ELR (cell line): ENCODE data around the gene RND2.
"Not testable (repeated sequence)": the region's sequence is repeated elsewhere in the genome, so short reads cannot be mapped to it uniquely, and the experiment has no call there.

Source experiments
- DNase-seq: peaks from one replicate; pipeline ENCODE4 v3.0.0-alpha.2; 2015; ENCODE audit warnings: low read depth

The RND2 gene, protein sequence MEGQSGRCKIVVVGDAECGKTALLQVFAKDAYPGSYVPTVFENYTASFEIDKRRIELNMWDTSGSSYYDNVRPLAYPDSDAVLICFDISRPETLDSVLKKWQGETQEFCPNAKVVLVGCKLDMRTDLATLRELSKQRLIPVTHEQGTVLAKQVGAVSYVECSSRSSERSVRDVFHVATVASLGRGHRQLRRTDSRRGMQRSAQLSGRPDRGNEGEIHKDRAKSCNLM

DNA sequence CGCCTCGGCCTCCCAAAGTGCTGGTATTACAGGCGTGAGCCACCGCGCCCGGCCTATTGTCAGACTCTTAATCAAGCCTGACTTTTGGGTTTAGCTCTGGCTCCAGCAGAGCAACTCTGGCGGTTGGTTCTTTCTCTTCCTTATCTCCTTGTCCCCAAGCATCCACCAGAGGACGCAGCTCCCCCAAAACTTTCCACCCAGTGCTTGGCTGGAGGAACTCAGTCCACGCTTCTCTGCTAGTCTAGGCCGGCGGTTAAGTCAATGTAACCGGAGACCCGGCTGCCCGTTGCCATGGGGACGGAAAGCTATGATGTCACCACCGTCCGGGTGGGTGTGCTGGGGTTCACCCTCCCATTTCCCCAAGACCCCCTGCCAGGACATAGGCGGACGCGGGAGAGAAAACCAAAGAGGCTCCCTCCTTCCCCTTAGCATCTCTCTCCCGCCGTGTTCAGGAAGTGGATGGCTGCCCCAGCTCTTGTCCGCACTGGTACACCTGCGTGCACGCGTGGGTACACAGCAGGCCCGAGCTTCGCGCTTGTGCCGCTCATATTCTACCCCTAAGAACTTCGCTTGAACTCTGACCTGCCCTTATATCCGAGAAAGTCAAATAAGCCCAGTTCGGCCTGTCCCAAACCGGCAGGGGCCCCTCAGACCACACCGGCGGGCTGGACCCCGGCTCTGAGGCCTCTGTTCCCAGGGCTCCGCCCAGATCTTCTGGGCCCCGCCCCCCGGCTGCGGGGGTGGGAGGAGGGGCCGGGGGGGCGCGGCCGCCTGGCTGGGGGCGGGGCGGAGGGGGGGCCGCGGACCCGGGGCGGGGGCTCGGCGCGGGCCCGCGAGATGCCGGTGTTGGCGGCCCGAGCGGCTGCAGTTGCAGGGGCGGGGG is at the start of gene RND2:
Gene RND2, plus strand, starts transcription at position 825 of the 883 bp plus-strand sequence. CDS start 117 bp downstream, outside the sequence.
- peak; percentile 98 for DNase-seq

DNA sequence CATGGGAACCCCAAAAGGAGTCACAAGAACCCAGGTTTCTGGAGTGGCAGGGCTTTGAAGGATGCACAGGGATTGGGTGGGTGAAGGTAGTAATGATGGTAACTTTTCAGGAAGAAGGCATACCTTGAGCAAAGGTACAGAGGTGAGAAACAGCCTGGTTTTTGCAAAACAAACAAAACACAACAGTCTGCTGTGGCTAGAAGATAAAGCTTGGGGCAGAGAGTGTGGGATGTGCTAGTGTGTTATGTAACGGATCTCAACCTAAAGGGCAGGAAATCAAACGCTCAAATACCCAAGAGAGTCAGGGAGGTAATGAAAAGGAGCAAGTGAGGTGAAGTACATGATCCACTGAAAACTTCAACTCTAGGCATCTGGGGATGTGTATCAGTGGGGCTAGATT is 49.8 kb upstream of the RND2 start:
- no peak for DNase-seq

DNA sequence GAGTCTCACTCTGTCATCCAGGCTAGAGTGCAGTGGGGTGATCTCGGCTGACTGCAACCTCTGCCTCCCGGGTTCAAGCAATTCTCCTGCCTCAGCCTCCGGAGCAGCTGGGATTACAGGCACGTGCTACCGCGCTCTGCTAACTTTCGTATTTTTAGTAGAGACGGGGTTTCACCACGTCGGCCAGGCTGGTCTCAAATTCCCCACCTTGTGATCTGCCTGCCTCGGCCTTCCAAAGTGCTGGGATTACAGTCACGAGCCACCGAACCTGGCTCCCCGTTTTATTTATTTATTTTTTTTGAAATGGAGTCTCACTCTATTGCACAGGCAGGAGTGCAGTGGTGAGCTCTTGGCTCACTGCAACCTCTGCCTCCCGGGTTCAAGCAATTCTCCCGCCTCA is 49.3 kb upstream of the RND2 start:
- DNase-seq = not testable (repeated sequence)

DNA sequence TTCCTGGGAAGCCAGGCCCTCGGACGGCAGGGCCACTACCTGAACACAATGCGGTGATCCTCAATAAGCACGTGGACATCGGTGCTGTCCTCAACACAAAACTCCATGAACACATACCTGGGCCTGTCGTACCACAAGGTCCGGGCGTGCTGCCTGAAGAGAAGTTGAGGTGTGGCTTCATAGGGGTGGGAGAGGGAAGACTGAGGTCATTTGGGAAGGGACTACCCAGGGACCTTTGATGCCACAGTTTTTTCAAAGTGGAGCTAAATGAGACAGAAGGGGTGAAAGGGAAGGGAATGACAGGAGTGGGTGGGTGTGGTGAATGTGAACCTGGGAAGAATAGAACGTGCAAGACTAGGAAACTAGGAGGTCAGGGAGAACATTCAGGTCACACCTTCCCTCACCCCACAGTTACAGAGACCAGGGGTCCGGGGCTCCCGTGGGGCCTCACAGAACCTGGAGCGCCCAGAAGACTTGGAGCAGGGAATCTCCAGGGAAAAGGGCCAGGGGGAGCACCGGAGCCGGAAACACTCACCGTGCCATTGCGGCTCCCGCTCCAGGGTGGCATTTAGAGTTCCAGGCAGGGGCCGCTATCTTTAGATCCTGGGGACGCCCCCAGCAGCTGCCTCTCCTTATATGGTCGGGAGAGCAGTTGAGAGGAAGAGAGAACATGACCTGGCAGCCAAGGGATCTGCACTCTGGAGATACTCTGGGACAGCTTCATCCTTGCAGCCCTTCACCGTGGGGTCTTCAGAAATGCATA is 45.3 kb upstream of the RND2 start, which contains the start of gene PTGES3L:
Gene PTGES3L, minus strand, starts transcription at position 570 of the 763 bp plus-strand sequence. Its CDS starts 27 bp downstream, at position 543.
- peak; percentile 62 for DNase-seq

DNA sequence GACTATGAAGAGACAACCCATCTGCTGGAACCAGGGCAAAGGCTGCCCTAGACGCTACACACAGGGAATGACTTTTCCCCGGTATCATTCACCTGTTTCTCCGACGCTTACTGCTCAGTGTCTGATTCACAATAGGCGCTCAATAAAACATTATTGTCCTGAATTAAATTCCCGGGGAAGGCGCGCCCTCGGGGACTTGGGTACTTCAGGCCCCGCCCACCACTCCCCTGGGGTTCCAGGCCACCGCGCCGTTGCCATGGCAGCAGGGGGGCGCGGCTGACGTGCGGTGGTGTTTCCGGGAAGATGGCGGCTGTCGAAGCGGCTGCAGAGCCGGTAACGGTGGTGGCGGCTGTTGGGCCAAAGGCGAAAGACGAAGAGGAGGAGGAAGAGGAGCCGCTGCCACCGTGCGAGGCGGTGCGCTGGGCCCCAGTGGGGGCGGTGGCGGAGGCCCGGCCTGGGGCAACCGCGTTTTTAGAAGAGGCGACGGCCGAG is 44.7 kb upstream of the RND2 start, which contains the start of gene RUNDC1:
Gene RUNDC1, plus strand, starts transcription at position 292 of the 492 bp plus-strand sequence. Its CDS starts 12 bp downstream, at position 304.
- DNase-seq = peak; percentile 95

DNA sequence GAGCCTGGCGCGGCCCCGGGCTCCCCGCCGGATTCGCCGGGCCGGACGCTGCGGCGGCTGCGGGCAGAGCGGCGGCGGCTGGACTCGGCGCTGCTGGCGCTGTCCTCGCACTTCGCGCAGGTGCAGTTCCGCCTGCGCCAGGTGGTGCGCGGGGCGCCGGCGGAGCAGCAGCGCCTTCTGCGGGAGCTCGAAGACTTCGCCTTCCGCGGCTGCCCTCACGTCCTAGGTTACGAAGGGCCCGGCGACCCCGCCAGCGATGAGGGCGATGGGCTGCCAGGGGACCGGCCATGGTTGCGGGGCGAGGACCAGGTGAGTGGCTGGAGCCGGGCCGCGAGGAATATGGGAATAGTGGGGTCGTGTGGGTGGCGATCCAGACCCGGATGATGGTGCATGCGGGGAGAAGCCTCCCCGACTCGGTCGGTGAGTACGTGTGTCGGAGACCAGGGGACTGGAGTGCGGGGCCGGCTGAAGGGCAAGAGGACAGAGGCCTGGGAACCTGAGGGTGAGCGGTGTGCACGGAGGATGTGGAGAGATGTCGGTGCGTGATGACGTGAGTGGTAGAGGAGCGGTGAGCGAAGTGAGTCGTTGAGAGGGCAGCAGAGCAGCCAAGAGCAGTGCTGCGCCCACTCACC is 44.1 kb upstream of the RND2 start:
- DNase-seq = peak; percentile 81

DNA sequence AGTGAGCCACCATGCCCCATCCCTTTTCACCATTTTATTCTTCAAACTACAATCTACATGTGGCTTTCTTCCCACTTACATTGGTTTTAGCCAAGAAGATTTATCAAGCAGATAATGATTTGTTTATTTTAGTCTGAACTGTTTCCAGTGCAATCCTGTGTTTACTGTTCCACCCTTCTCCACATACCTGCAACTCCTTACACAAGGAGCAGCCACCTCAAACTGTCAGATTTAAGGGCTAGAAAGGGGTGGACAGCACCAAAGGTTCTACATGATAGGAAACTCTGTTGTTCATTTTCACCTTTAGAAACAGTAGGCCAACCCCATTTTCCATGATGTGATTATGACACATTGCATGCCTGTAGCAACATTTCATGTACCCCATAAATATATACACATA is 42.8 kb upstream of the RND2 start:
- DNase-seq = no peak

DNA sequence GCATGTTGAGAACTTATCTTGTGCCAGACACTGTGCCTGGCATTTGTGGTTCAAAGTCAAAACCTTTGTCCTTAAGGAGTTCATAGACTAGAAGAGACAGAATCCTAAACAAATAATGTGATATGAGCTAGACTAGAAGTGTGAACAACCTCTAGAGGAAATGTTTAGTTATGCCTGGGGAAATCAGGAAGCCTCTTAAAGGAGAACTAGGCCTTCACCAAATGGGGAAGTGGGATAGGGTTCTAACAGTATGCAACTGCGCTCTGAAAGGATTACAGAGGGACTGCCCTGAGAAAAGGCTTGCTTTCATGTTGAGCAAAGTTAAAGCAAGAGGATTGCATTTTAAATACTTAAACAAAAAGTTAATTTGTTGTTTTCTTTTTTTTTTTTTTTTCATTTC is 39.8 kb upstream of the RND2 start:
- DNase-seq = no peak

DNA sequence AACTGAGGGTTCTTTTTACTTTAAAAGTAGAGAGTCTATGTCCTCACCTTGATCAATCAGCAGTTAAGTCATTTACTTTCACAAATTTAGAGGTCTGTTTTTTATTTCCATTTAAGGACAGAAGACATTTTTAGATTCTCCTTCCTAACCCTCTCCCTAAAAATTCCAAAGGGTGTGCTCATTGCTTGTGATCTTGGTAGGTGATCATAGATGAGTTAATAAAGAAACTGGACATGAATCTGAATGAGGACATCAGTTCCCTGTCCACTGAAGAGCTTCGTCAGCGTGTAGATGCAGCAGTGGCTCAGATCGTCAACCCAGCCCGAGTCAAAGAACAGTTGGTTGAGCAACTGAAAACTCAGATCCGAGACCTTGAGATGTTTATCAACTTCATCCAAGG is 35.9 kb upstream of the RND2 start:
- DNase-seq = peak; percentile 34

DNA sequence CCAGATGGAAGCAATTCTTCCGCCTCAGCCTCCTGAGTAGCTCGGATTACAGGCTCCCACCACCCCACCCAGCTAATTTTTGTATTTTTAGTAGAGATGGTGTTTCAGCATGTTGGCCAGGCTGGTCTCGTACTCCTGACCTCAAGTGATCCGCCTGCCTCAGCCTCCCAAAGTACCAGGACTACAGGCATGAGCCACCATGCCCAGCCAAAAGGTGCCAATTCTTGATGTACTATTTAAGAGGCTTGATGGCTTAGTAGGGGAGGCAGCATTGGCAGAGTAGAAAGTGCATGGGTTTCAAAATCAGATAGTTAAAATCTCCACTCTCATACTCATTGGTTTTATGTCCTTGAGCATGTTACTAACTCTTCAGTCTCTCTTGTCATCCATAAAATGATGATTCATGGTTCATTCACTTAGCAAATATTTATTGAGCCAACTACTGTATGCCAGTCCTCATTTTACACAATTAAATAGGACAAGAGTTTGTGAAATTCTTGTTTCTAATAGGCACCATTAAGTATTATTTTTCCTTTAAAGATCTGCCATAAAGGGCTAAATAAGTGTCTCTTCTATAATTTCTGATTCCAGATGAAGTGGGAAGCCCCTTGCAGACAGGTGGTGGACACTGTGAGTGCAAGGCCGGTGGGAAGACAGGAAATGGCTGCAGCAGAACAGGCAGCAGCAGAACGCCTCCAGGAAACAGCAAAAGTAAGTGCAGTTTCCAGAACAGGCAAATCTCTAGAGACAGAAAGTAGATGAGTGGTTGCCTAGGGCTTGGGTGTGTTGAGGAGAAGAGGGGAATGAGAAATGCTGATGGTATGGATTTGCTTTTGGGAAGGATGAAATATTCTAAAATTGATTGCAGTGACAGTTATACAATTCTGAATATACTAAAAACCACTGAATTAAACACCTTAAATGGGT is 35.0 kb upstream of the RND2 start:
- DNase-seq = peak; percentile 85

DNA sequence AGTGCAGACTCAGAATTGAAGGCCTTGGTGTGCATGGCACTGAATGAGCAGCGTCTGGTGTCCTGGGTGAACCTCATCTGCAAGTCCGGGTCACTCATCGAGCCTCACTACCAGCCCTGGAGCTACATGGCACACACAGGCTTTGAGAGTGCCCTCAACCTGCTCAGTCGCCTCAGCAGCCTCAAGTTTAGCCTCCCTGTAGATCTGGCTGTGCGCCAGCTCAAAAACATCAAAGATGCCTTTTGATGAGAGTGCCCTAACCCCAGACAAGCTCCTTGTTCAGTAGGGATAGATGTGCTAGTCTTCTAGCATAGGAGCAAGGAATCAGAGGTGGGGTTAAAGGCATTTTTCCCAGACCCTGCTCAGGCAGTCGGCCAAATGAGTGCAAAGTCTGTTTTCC is 33.6 kb upstream of the RND2 start:
- DNase-seq = no peak

DNA sequence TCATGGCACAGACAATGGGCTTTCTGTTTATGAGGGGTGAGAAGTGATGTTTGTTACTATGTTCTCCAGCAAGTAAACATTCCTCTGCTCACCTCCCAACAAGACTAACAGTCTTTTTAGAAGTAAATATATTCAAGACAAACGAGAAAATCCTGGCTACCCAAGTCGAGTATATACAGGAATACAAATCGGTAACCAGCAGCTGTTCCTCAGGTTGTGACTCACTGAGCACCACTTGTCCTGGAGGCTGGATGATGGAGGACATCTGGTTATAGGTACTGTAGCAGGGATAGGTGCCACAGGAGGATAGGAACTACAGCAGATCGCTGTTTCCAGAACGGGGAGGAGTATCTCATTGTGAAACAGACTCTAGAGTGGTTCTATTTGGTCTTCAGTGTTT is 32.2 kb upstream of the RND2 start:
- no peak for DNase-seq

DNA sequence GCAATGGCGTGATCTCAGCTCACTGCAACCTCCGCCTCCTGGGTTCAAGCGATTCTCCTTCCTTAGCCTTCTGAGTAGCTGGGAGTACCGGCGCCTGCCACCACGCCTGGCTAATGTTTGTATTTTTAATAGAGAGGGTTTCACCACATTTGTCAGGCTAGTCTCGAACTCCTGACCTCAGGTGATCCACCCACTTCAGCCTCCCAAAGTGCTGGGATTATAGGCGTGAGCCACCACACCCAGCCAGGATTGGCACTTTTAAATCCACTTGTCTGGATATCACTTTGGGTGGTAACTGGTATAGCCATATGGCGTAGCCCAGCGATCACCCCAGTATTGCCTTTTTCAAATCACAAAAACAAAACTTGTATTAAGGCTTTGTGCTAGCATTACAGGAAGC is 31.1 kb upstream of the RND2 start:
- not testable (repeated sequence) for DNase-seq

DNA sequence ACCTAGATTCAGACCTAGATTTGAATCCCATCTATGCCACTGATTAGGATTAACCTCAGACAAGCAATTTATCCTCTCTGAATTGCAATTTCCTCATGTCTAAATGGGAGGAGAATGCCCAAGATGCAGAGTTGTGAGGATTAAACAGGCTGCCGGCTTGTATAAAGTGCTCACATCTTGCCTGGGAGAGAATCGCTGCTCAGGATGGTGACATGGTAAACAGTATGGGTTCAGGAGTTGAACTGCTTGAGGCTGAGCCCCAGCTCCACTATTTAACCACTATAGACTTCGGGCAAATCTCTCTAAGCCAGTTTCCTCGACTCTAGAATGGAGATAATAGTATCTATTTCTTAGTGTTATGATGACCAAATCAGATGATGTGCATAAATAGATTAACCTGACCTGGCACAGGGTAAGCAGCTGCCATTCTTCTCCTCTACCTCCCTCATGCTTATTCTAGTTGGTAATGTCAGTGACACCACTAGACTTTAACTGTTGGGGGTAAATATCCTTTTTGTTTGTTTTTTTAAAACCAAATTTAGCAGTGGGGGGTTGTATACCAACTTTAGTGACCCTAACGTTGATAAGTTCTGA is 27.5 kb upstream of the RND2 start:
- no peak for DNase-seq

DNA sequence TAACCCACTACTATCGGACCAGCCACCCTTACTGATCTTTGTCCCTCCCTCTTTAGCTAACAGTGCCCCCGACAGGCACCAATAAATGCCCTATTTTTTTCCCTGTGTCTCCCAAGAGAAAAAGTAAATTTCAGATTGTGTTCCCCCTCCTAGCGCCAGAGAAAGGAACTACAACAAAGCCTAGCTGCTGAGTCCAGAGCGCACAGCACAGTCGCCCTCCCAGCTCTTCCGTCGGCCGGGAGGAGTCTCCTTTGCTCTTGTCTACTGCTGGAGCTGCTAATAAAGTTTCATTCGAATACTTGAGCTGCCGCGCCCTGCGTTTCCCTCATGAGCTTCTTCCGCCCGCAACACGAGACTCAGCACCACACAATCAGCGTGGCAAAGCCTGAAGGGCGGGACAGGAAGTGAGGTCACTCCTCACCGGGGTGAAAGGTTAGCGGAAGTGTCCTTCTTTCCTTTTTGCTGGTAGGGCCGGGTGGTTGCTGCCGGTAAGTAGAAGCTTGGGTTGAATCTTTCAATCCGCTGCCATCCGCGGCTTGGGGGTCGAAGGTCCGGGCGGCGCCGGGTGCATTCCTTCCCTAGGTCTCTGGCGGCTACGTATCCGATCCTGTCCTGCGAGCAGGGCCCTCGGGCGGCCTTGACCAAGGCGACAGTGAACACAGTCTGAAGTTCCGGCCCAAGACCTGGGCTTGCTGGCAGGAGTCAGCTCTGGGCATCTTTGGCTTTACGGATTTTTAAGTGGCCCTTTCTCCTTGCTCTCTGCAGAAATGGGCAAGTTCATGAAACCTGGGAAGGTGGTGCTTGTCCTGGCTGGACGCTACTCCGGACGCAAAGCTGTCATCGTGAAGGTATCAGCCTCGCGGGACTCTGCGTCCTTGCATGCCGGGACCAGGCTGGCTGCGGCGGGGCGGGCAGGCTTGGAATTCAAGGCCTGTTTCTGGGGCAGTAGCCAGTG is 26.8 kb upstream of the RND2 start, which contains the start of gene RPL27:
Gene RPL27, plus strand, starts transcription at position 436 of the 955 bp plus-strand sequence. Its CDS starts 332 bp downstream, at position 768.
- DNase-seq = peak; percentile 100

DNA sequence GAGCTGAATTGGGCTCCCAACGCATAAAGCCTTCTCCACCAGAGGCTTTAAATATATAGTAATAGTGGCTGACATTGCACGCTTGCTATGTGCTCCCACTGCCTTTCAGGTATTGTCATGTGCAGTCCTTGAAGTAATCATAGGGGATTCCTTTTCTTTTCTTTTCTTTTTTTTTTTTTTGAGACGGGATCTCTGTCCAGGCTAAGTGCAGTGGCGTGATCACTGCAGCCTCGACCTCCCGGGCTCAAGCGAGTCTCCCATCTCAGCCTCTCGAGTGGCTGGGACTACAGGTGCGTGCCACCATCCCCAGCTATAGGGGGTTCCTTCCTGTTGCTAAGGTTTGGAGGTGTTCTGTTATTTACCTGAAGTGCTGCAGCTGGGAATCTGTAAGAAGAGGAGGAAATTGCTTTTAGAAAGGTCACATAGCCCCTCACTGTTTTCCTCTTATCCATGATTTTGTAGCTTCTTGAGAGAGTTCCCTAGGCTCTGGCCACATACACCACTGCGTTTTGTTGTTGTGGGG is 26.0 kb upstream of the RND2 start:
- no peak for DNase-seq

DNA sequence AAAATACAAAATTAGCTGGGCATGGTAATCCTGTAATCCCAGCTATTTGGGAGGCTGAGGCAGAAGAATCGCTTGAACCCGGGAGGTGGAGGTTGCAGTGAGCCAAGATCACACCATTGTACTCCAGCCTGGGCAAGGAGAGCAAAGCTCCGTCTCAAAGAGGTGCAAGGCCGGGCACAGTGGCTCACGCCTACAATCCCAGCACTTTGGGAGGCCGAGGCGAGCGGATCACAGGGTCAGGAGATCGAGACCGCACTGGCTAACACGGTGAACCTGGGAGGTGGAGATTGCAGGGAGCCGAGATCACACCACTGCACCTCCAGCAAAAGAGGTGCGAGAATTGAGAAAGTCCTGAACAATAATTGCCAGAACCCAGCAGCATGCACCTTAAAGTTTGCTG is 24.1 kb upstream of the RND2 start:
- not testable (repeated sequence) for DNase-seq

DNA sequence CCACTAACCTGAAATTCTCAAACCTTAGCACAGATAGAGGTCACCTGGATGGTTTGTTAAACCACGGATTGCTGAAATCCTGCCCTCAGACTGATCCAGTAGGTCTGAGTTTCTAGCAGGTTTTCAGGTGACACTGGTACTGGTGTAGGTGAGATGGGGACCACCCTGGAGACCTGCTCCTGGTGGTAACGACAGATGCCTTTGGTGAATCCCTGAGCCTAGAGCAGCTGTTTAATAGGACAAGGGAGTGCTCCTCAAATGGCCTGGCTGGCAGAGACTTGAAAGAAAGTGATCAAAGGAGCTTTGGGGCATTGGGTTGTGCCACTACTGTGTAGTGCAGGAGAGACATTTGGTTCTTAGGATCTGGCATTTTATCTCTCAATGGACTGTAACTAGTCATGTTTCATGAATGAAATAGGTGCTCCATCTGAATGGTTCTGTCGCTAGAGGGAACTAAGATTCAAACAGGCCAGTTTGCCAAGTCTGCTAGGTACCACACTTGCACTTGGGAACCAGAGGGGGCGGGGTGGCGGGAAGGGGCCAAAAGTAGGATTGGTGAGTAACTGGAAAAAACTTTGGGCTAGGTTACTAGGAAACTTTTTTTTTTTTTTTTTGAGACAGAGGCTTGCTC is 21.4 kb upstream of the RND2 start:
- DNase-seq = peak; percentile 92
